Liver (tissue), 3 donors: ENCODE measurements around the gene ANXA11.

ENCODE experiments used
- CTCF ChIP-seq: fragments of 150-350 bp; IDR thresholded peaks from 2 replicates; pipeline ENCODE4 v1.5.1; 2017; ENCODE audit warnings: improper control_type of control experiment, low read depth, low read length; ENCODE audit not compliant: missing input control
- FOXA1 ChIP-seq: IDR thresholded peaks from 2 replicates; pipeline ENCODE4 v1.6.1; 2016; ENCODE audit warnings: antibody characterized with exemption
- JUND ChIP-seq, 2 donors: IDR thresholded peaks; 2 replicates each; pipeline ENCODE4 v1.6.1; 2016; ENCODE audit warnings: antibody characterized with exemption in 2 of 2
- TF ChIP-seq, protein P1 (sequence below): IDR thresholded peaks from 2 replicates; pipeline ENCODE4 v1.6.1; 2016; ENCODE audit warnings: antibody characterized with exemption, mild to moderate bottlenecking
- TF ChIP-seq, protein P2 (sequence below): IDR thresholded peaks from 2 replicates; pipeline ENCODE4 v1.6.1; 2016; ENCODE audit warnings: antibody characterized with exemption
- donor health status: healthy.
- donor health status: healthy.

DNA sequence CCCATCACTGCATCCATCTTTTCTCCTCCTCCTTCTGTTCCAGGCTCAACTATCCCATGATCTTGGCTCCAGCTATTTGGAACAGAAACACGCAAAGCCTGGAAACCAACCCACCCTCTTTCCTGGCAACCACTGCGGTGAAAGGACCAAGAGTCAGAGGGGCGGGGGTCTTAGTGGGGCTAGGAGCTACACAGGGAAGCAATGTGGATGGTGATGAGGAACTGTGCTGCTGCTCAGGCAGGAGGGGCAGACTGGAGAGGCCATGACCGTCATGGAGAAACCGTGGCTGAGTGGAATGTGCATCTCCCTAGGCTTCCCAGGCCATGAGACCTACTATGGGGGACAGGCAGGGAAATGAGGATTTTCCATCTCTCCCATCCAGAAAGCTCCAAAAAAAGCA lies 47.2 kb downstream of the ANXA11 start:
- TF ChIP-seq FOXA1 (no peak), CTCF (no peak), JUND (IDR thresholded peaks at IDR 0.05) (no peak)
- TF ChIP-seq, protein P1, sequence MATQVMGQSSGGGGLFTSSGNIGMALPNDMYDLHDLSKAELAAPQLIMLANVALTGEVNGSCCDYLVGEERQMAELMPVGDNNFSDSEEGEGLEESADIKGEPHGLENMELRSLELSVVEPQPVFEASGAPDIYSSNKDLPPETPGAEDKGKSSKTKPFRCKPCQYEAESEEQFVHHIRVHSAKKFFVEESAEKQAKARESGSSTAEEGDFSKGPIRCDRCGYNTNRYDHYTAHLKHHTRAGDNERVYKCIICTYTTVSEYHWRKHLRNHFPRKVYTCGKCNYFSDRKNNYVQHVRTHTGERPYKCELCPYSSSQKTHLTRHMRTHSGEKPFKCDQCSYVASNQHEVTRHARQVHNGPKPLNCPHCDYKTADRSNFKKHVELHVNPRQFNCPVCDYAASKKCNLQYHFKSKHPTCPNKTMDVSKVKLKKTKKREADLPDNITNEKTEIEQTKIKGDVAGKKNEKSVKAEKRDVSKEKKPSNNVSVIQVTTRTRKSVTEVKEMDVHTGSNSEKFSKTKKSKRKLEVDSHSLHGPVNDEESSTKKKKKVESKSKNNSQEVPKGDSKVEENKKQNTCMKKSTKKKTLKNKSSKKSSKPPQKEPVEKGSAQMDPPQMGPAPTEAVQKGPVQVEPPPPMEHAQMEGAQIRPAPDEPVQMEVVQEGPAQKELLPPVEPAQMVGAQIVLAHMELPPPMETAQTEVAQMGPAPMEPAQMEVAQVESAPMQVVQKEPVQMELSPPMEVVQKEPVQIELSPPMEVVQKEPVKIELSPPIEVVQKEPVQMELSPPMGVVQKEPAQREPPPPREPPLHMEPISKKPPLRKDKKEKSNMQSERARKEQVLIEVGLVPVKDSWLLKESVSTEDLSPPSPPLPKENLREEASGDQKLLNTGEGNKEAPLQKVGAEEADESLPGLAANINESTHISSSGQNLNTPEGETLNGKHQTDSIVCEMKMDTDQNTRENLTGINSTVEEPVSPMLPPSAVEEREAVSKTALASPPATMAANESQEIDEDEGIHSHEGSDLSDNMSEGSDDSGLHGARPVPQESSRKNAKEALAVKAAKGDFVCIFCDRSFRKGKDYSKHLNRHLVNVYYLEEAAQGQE = no peak
- TF ChIP-seq, protein P2, sequence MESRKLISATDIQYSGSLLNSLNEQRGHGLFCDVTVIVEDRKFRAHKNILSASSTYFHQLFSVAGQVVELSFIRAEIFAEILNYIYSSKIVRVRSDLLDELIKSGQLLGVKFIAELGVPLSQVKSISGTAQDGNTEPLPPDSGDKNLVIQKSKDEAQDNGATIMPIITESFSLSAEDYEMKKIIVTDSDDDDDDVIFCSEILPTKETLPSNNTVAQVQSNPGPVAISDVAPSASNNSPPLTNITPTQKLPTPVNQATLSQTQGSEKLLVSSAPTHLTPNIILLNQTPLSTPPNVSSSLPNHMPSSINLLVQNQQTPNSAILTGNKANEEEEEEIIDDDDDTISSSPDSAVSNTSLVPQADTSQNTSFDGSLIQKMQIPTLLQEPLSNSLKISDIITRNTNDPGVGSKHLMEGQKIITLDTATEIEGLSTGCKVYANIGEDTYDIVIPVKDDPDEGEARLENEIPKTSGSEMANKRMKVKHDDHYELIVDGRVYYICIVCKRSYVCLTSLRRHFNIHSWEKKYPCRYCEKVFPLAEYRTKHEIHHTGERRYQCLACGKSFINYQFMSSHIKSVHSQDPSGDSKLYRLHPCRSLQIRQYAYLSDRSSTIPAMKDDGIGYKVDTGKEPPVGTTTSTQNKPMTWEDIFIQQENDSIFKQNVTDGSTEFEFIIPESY = no peak
